Smooth muscle cell (in vitro differentiated cells): ENCODE measurements around the gene DKKL1. TPM values are rescaled to one million over a fixed set of nuclear protein-coding genes. Genes with fewer than 3 reads are reported as not detected.

ENCODE experiments used
- DNase-seq: peaks from one replicate; lab custom pipeline; 2025; ENCODE audit not compliant: unreplicated experiment; lab: John Stamatoyannopoulos, UW
- H2AFZ ChIP-seq: fragments of 200-600 bp; sonication (generic); 2 replicates; pipeline ENCODE4 v1.6.0; 2016; ENCODE audit warnings: antibody characterized with exemption, low read depth, mild to moderate bottlenecking
- H3F3A ChIP-seq: fragments of 200-600 bp; sonication (generic); 2 replicates; pipeline ENCODE4 v1.6.0; 2017; ENCODE audit warnings: antibody characterized with exemption, low read depth
- H3K27ac ChIP-seq: fragments of 200-600 bp; sonication (generic); 2 replicates; pipeline ENCODE4 v1.5.1; 2016; ENCODE audit warnings: low read depth, mild to moderate bottlenecking
- H3K27me3 ChIP-seq: fragments of 200-600 bp; sonication (generic); 2 replicates; pipeline ENCODE4 v1.6.1; 2016; ENCODE audit warnings: low read depth, mild to moderate bottlenecking
- H3K36me3 ChIP-seq: fragments of 200-600 bp; sonication (generic); 2 replicates; pipeline ENCODE4 v1.5.1; 2016; ENCODE audit warnings: low read depth
- H3K4me1 ChIP-seq: fragments of 200-600 bp; sonication (generic); 2 replicates; pipeline ENCODE4 v1.5.1; 2016; ENCODE audit warnings: low read depth
- H3K4me2 ChIP-seq: fragments of 200-600 bp; sonication (generic); 2 replicates; pipeline ENCODE4 v1.6.0; 2016; ENCODE audit warnings: mild to moderate bottlenecking
- H3K4me3 ChIP-seq: fragments of 200-600 bp; sonication (generic); 2 replicates; pipeline ENCODE4 v1.5.1; 2016; ENCODE audit warnings: mild to moderate bottlenecking
- H3K79me2 ChIP-seq: fragments of 200-600 bp; sonication (generic); 2 replicates; pipeline ENCODE4 v1.6.0; 2016; ENCODE audit warnings: low read depth, mild to moderate bottlenecking
- H3K9ac ChIP-seq: fragments of 200-600 bp; sonication (generic); 2 replicates; pipeline ENCODE4 v1.6.0; 2016; ENCODE audit warnings: low read depth
- H3K9me3 ChIP-seq: fragments of 200-600 bp; sonication (generic); replicated peaks from 2 replicates; pipeline ENCODE4 v1.5.1; 2016; ENCODE audit warnings: low read depth
- H4K20me1 ChIP-seq: fragments of 200-600 bp; sonication (generic); 2 replicates; pipeline ENCODE4 v1.6.0; 2016; ENCODE audit warnings: low read depth
- CTCF ChIP-seq: fragments of 200-600 bp; sonication (generic); IDR thresholded peaks from 2 replicates; pipeline ENCODE4 v1.5.1; 2017; ENCODE audit warnings: borderline replicate concordance, mild to moderate bottlenecking, antibody characterized with exemption; ENCODE audit not compliant: insufficient read depth, poor library complexity, severe bottlenecking
- WGBS: methylation state at CpG from one replicate; pipeline ENCODE4 v1.1.7; 2016; ENCODE audit warnings: low lambda C conversion rate; 5-methylcytosine and 5-hydroxymethylcytosine counted together
- polyA plus RNA-seq: library from polyadenylated mRNA; unstranded; fragments of >200 nt; fragmentation: Nextera tagmentation; extraction: Ambion mirVana; gene quantifications from 2 replicates; pipeline ENCODE4 v1.2.1, GENCODE V29; 2016
- total RNA-seq: library from RNA; depleted of rRNA; stranded (reverse); fragments of >200 nt; gene quantifications from 2 replicates; pipeline ENCODE4 v1.2.3, GENCODE V29; 2014

The DKKL1 gene
- total and polyA plus RNA-seq, 2 experiments from 2014 or later: 2.3 to 2.8 TPM

- H3K4me1 ChIP-seq: no peaks in the 10 kb centered on the region
- no peaks in the 10 kb centered on the region for H3K9me3 ChIP-seq
- no peak overlapping the region for H3K9ac ChIP-seq
- H4K20me1 ChIP-seq: no peaks in the 10 kb centered on the region
- H3K36me3 ChIP-seq: no peaks in the 10 kb centered on the region
- no peak for TF ChIP-seq CTCF
- H3K4me2 ChIP-seq: no peak overlapping the region
- no peak overlapping the region for H3K27ac ChIP-seq
- no peak for DNase-seq
- H3K4me3 ChIP-seq: no peak overlapping the region
- WGBS: 51% methylated on average over 9 of the region's 9 CpGs
- H3K27me3 ChIP-seq: peaks cover 8% of the 10 kb centered on the region
- H2AFZ ChIP-seq: no peak overlapping the region
- H3F3A ChIP-seq: no peaks in the 10 kb centered on the region
- H3K79me2 ChIP-seq: no peaks in the 10 kb centered on the region
Observed at GRCh38 chr19:49413348-49413747, 49.7 kb downstream of the DKKL1 start.

- Histone ChIP-seq H2AFZ (no peak overlapping the region), H3K4me1 (no peaks in the 10 kb centered on the region), H3K9me3 (no peaks in the 10 kb centered on the region), H3K9ac (no peak overlapping the region), H3K36me3 (no peaks in the 10 kb centered on the region), H3K4me2 (no peak overlapping the region), H3K27me3 (peaks cover 17% of the 10 kb centered on the region), H3K79me2 (no peaks in the 10 kb centered on the region), H3F3A (no peaks in the 10 kb centered on the region), H4K20me1 (no peaks in the 10 kb centered on the region), H3K4me3 (no peak overlapping the region), H3K27ac (no peak overlapping the region)
- no peak for DNase-seq
- TF ChIP-seq CTCF: no peak
- WGBS: 95% methylated on average over 3 of the region's 3 CpGs
Observed at GRCh38 chr19:49414256-49414655, 50.6 kb downstream of the DKKL1 start.

GRCh38 chr19:49415102-49415809, 51.6 kb downstream of the DKKL1 start:
- H3K9ac ChIP-seq: no peak overlapping the region

More at GRCh38 chr19:49415102-49415809, 51.6 kb downstream of the DKKL1 start:
- no peak for TF ChIP-seq CTCF
- Histone ChIP-seq H3K27ac (no peak overlapping the region), H2AFZ (no peak overlapping the region), H3K4me1 (no peaks in the 10 kb centered on the region), H4K20me1 (no peaks in the 10 kb centered on the region), H3K9me3 (no peaks in the 10 kb centered on the region), H3F3A (no peaks in the 10 kb centered on the region), H3K36me3 (no peaks in the 10 kb centered on the region), H3K79me2 (no peaks in the 10 kb centered on the region), H3K27me3 (peaks cover 26% of the 10 kb centered on the region), H3K4me2 (no peak overlapping the region), H3K4me3 (no peak overlapping the region)
- no peak for DNase-seq
- 58% methylated on average over 15 of the region's 15 CpGs for WGBS
